Osteocyte (in vitro differentiated cells): ENCODE measurements around the gene WDR48. TPM values are rescaled to one million over a fixed set of nuclear protein-coding genes. Genes with fewer than 3 reads are reported as not detected.

Experiments
- DNase-seq: peaks from one replicate; pipeline ENCODE4 v3.0.0; 2021; ENCODE audit warnings: mixed read lengths; ENCODE audit not compliant: unreplicated experiment; ENCODE audit errors: extremely low spot score
- H3K27ac Mint-ChIP-seq: one replicate; pipeline ENCODE4 v1.8.0; 2021; ENCODE audit warnings: mild to moderate bottlenecking, mixed read lengths; ENCODE audit not compliant: unreplicated experiment
- H3K27me3 Mint-ChIP-seq: one replicate; pipeline ENCODE4 v1.8.0; 2021; ENCODE audit warnings: mixed read lengths; ENCODE audit not compliant: unreplicated experiment
- H3K36me3 Mint-ChIP-seq: one replicate; pipeline ENCODE4 v1.8.0; 2021; ENCODE audit warnings: mixed read lengths; ENCODE audit not compliant: unreplicated experiment
- H3K4me1 Mint-ChIP-seq: one replicate; pipeline ENCODE4 v1.8.0; 2021; ENCODE audit warnings: mixed read lengths; ENCODE audit not compliant: unreplicated experiment
- H3K4me3 Mint-ChIP-seq: one replicate; pipeline ENCODE4 v1.8.0; 2021; ENCODE audit warnings: mild to moderate bottlenecking, moderate library complexity, mixed read lengths; ENCODE audit not compliant: unreplicated experiment
- H3K9me3 Mint-ChIP-seq: one replicate; pipeline ENCODE4 v1.8.0; 2021; ENCODE audit warnings: mixed read lengths; ENCODE audit not compliant: unreplicated experiment
- total RNA-seq: library from RNA; stranded (reverse); gene quantifications from 2 replicates; pipeline ENCODE4 v1.2.1, GENCODE V29; 2021
- TF ChIP-seq, protein P1 (sequence below): fragments of 200-600 bp; sonication (generic); IDR thresholded peaks from 2 replicates; pipeline ENCODE4 v1.5.0; 2021; ENCODE audit warnings: antibody characterized with exemption, mild to moderate bottlenecking, moderate library complexity

The WDR48 gene
- total RNA-seq, 1 donor from 2014 or later: 45.4 TPM

DNA sequence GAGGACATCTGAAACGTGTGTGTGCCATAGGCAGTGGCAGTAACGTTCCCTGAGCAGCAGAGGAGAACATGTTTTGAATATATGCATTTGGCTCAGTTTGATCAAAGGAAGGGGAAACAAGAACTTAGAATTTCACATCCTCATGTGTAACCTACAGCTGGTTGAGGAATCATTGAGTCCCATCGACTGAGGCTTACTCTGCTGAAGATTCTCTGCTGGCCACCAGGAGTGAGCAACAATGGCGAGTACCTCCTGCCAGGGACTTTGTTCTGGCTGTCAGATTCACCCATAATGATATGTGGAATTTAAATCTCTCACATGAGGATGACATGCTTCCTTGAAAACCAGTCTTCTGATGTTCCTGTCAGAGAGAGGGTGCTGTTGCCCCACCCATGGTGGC is 34.3 kb downstream of the WDR48 start:
- TF ChIP-seq, protein P1, sequence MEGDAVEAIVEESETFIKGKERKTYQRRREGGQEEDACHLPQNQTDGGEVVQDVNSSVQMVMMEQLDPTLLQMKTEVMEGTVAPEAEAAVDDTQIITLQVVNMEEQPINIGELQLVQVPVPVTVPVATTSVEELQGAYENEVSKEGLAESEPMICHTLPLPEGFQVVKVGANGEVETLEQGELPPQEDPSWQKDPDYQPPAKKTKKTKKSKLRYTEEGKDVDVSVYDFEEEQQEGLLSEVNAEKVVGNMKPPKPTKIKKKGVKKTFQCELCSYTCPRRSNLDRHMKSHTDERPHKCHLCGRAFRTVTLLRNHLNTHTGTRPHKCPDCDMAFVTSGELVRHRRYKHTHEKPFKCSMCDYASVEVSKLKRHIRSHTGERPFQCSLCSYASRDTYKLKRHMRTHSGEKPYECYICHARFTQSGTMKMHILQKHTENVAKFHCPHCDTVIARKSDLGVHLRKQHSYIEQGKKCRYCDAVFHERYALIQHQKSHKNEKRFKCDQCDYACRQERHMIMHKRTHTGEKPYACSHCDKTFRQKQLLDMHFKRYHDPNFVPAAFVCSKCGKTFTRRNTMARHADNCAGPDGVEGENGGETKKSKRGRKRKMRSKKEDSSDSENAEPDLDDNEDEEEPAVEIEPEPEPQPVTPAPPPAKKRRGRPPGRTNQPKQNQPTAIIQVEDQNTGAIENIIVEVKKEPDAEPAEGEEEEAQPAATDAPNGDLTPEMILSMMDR: no peak
- H3K4me1 Mint-ChIP-seq: no peaks in the 10 kb centered on the region

DNA sequence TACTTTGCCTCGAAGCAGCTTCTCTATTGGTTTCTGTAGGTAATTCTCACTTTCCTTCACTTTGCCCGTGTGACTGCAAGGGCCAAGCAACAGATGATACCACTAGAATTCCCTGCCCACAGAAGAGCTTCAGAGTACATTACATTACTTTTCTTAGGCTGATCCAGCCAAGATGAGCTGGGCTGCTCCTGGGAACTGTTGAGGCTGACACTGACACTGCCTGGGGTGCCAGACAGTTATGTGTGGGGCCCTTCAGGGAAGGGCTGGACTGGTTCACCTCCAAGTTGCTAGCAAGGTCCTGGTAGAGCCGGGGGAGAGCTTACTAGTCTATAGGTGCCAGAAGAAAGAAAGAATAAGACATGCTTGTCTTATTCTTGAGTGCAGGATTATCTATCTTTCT is 36.6 kb downstream of the WDR48 start:
- no peak for DNase-seq
- Mint-ChIP-seq H3K27me3 (no peaks in the 10 kb centered on the region), H3K4me1 (no peaks in the 10 kb centered on the region), H3K9me3 (no peaks in the 10 kb centered on the region), H3K4me3 (no peak overlapping the region), H3K27ac (no peak overlapping the region), H3K36me3 (peaks cover 54% of the 10 kb centered on the region)
- TF ChIP-seq, protein P1: no peak

More for the DNA sequence above, 34.3 kb downstream of the WDR48 start:
- no peak overlapping the region for H3K4me3 Mint-ChIP-seq
- peaks cover 54% of the 10 kb centered on the region for H3K36me3 Mint-ChIP-seq
- no peaks in the 10 kb centered on the region for H3K27me3 Mint-ChIP-seq
- H3K27ac Mint-ChIP-seq: no peak overlapping the region
- H3K9me3 Mint-ChIP-seq: no peaks in the 10 kb centered on the region
- no peak for DNase-seq

DNA sequence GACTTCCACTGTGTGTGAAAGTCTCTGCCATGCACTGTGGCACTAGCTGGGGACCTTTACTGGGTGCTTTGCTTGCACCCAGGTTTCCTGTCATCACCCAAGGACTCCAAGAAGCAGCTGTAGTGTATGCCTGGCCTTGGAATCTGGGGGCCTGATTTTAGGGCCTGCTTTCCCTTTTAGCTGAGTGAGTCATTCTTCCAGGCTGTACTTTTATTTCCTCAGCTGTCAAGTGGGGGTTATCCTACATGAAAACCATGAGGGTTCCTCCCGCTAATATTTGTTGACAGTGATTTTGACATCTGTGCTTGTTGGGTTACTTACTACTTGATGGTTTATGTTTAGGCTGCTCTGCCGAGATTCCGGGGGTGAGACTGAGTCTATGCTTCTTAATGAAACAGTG is 37.1 kb downstream of the WDR48 start:
- no peak for DNase-seq
- Mint-ChIP-seq H3K4me3 (no peak overlapping the region), H3K27me3 (no peaks in the 10 kb centered on the region), H3K36me3 (peaks cover 53% of the 10 kb centered on the region), H3K4me1 (no peaks in the 10 kb centered on the region), H3K9me3 (no peaks in the 10 kb centered on the region), H3K27ac (no peak overlapping the region)
- TF ChIP-seq, protein P1: no peak

GRCh38 chr3:39090922-39091321 is 39.1 kb downstream of the WDR48 start:
- TF ChIP-seq, protein P1: no peak
- Mint-ChIP-seq H3K27ac (no peak overlapping the region), H3K9me3 (no peaks in the 10 kb centered on the region), H3K36me3 (peaks cover 60% of the 10 kb centered on the region), H3K27me3 (no peaks in the 10 kb centered on the region), H3K4me1 (peaks cover 4% of the 10 kb centered on the region), H3K4me3 (no peak overlapping the region)
- DNase-seq: no peak

DNA sequence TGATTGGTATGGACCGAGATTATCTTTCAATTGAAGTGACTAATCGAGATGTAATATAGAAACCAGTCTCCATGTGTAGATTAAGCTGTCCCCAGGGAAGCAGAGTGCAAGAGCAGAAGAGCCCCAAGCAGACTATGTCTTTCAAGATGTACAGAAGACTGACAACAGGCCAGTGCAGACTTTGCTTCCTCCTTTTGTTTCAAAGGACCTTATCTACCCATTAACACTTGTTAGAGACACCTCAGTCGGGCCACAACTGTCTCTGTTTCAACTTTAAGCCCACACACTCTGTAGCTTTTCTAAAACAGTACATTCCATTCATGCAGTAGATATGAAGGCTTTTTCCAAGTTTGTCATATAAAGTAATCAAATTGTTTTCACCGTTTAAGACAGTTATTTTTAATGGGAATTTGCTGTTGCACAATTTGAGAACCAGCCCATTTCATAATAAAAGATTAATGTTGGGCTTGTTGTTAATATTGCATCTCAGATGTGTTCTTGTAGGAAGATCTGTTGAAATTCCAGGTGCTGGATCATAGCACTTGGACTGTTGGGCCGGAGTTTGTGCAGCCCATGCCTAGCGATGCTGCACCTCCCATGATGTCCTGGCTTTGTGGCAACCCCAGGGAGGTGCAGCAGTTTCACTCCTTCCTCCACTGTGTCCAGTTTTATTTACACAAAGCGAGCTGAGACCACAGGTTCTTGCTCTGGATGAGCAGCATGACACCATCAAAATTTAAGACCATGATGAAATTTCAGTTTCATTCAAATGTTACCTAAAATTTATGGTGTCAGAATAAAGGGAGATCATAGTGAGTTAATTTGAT is 43.2 kb downstream of the WDR48 start:
- Mint-ChIP-seq H3K27me3 (no peaks in the 10 kb centered on the region), H3K36me3 (peaks cover 39% of the 10 kb centered on the region), H3K9me3 (no peaks in the 10 kb centered on the region), H3K27ac (no peak overlapping the region), H3K4me3 (no peak overlapping the region), H3K4me1 (peaks cover 15% of the 10 kb centered on the region)
- no peak for DNase-seq
- TF ChIP-seq, protein P1: no peak
